GM23338 (cell line): Measurements from ENCODE around the gene MAN2B2. TPM values are rescaled to one million over a fixed set of nuclear protein-coding genes. Genes with fewer than 3 reads are reported as not detected.

Source experiments
- ATAC-seq: fragments of 200-7000 bp; cut with Tn5 transposase; 3 replicates; pipeline ENCODE4 v1.9.1; 2020
- DNase-seq: peaks from one replicate; pipeline ENCODE4 v3.0.0-alpha.2; 2015; ENCODE audit warnings: low spot score
- H2AFZ ChIP-seq: fragments of 200-600 bp; sonication (generic); 2 replicates; pipeline ENCODE4 v1.8.0; 2016; ENCODE audit warnings: antibody characterized with exemption, mild to moderate bottlenecking, moderate library complexity
- H3F3A ChIP-seq: fragments of 200-600 bp; sonication (generic); replicated peaks from 2 replicates; pipeline ENCODE4 v1.8.0; 2017; ENCODE audit warnings: antibody characterized with exemption, mixed run types, low read depth
- H3K27ac ChIP-seq: fragments of 200-600 bp; sonication (generic); 2 replicates; pipeline ENCODE4 v1.6.1; 2016; ENCODE audit warnings: low read depth
- H3K27me3 ChIP-seq: fragments of 200-600 bp; sonication (generic); 2 replicates; pipeline ENCODE4 v1.8.0; 2016; ENCODE audit warnings: mild to moderate bottlenecking, mixed run types, moderate library complexity; ENCODE audit not compliant: insufficient read depth
- H3K36me3 ChIP-seq: fragments of 200-600 bp; sonication (generic); 2 replicates; pipeline ENCODE4 v1.8.0; 2016; ENCODE audit warnings: mild to moderate bottlenecking; ENCODE audit not compliant: insufficient read depth
- H3K4me1 ChIP-seq: fragments of 200-600 bp; sonication (generic); 2 replicates; pipeline ENCODE4 v1.8.0; 2016; ENCODE audit warnings: mild to moderate bottlenecking, moderate library complexity; ENCODE audit not compliant: insufficient read depth
- H3K4me2 ChIP-seq: fragments of 200-600 bp; sonication (generic); 2 replicates; pipeline ENCODE4 v1.7.1; 2017; ENCODE audit warnings: mixed run types
- H3K4me3 ChIP-seq: fragments of 200-600 bp; sonication (generic); 2 replicates; pipeline ENCODE4 v1.6.1; 2016; ENCODE audit warnings: mixed run types
- H3K79me2 ChIP-seq: fragments of 200-600 bp; sonication (generic); replicated peaks from 2 replicates; pipeline ENCODE4 v1.8.0; 2017; ENCODE audit warnings: mild to moderate bottlenecking; ENCODE audit not compliant: insufficient read depth
- H3K9me2 ChIP-seq: fragments of 200-600 bp; sonication (generic); 2 replicates; pipeline ENCODE4 v1.8.0; 2017; ENCODE audit not compliant: insufficient read depth
- H4K20me1 ChIP-seq: fragments of 200-600 bp; sonication (generic); replicated peaks from 2 replicates; pipeline ENCODE4 v1.8.0; 2017; ENCODE audit warnings: mild to moderate bottlenecking; ENCODE audit not compliant: insufficient read depth
- H3K27ac Mint-ChIP-seq: 2 replicates; pipeline ENCODE4 v1.8.0; 2020; ENCODE audit warnings: inconsistent platforms, mild to moderate bottlenecking, moderate library complexity, mixed read lengths
- H3K27me3 Mint-ChIP-seq: 3 replicates; pipeline ENCODE4 v1.8.0; 2022; ENCODE audit warnings: low read depth, mild to moderate bottlenecking, moderate library complexity, mixed read lengths, inconsistent platforms; ENCODE audit not compliant: insufficient read depth, poor library complexity
- H3K36me3 Mint-ChIP-seq: 3 replicates; pipeline ENCODE4 v1.8.0; 2021; ENCODE audit warnings: low read depth, mild to moderate bottlenecking, inconsistent platforms, moderate library complexity, mixed read lengths
- H3K4me1 Mint-ChIP-seq: 3 replicates; pipeline ENCODE4 v1.8.0; 2020; ENCODE audit warnings: mild to moderate bottlenecking, inconsistent platforms, mixed read lengths
- H3K4me3 Mint-ChIP-seq: 3 replicates; pipeline ENCODE4 v1.8.0; 2021; ENCODE audit warnings: moderate library complexity, mild to moderate bottlenecking, inconsistent platforms, mixed read lengths
- H3K9me3 Mint-ChIP-seq: 3 replicates; pipeline ENCODE4 v1.8.0; 2020; ENCODE audit warnings: moderate library complexity, mild to moderate bottlenecking, inconsistent platforms, mixed read lengths
- CREB1 ChIP-seq: fragments of 250-450 bp; sonication (Bioruptor Pico); IDR thresholded peaks from 2 replicates; pipeline ENCODE4 v1.5.0; 2020; ENCODE audit warnings: low read depth, mild to moderate bottlenecking, moderate library complexity
- JUNB ChIP-seq: IDR thresholded peaks from one replicate; pipeline ENCODE4 v1.6.1; 2016; ENCODE audit warnings: antibody characterized with exemption; ENCODE audit not compliant: unreplicated experiment
- NANOG ChIP-seq: IDR thresholded peaks from 2 replicates; pipeline ENCODE4 v1.6.1; 2016; ENCODE audit warnings: antibody characterized with exemption, borderline replicate concordance
- ZNF114 ChIP-seq: fragments of 250-450 bp; sonication (Bioruptor Pico); IDR thresholded peaks from 2 replicates; pipeline ENCODE4 v1.5.0; 2020; ENCODE audit warnings: mild to moderate bottlenecking, moderate library complexity
- polyA plus RNA-seq: library from polyadenylated mRNA; unstranded; fragments of >200 nt; fragmentation: Nextera tagmentation; extraction: Ambion mirVana; gene quantifications from 2 replicates; pipeline ENCODE4 v1.2.1, GENCODE V29; 2016
- total RNA-seq: library from RNA; depleted of rRNA; stranded (reverse); fragments of >200 nt; shearing (Covaris generic); gene quantifications from 2 replicates; pipeline ENCODE4 v1.2.3, GENCODE V29; 2014
- TF ChIP-seq, protein P1 (sequence below), 2 experiments: fragments of 200-600 bp in 1 of 2; sonication (generic) in 1 of 2; conservative IDR thresholded peaks; 2 replicates each; pipeline versions ENCODE4 v1.5.1 to v1.6.1; 2016 to 2017; ENCODE audit warnings: antibody characterized with exemption in 2 of 2, low read depth in 2 of 2, mild to moderate bottlenecking in 2 of 2, moderate library complexity in 1 of 2
- TF ChIP-seq, protein P2 (sequence below): fragments of 250-450 bp; sonication (Bioruptor Pico); IDR thresholded peaks from 2 replicates; pipeline ENCODE4 v1.5.0; 2020; ENCODE audit warnings: mild to moderate bottlenecking, moderate library complexity

MAN2B2 gene
- total and polyA plus RNA-seq, 2 experiments from 2014 or later: 1.6 to 6.9 TPM

DNA sequence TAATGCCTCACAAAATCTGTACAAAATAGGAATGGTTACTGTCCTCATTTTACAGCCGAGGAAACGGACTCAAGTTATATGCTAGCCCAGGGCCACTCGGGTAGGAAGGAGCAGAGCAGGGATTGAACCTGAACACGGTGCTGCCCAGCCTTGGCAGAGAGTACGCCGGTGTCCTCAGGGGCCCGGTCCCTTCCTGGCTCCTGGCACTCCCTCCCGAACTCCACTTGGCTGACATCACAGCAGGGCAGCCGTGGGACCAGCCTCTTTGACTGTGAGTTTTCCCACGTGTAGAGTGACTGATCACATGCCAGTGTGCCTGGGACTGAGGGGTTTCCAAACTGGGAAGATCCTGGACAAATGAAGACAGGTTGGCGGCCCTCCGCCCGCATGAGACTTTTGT lies 23.7 kb downstream of the MAN2B2 start (continued):
- TF ChIP-seq, protein P1, sequence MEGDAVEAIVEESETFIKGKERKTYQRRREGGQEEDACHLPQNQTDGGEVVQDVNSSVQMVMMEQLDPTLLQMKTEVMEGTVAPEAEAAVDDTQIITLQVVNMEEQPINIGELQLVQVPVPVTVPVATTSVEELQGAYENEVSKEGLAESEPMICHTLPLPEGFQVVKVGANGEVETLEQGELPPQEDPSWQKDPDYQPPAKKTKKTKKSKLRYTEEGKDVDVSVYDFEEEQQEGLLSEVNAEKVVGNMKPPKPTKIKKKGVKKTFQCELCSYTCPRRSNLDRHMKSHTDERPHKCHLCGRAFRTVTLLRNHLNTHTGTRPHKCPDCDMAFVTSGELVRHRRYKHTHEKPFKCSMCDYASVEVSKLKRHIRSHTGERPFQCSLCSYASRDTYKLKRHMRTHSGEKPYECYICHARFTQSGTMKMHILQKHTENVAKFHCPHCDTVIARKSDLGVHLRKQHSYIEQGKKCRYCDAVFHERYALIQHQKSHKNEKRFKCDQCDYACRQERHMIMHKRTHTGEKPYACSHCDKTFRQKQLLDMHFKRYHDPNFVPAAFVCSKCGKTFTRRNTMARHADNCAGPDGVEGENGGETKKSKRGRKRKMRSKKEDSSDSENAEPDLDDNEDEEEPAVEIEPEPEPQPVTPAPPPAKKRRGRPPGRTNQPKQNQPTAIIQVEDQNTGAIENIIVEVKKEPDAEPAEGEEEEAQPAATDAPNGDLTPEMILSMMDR (conservative IDR thresholded peaks at IDR 0.05; ENCODE audit: low read depth in 2 of 2): no peak
- no peak for TF ChIP-seq JUNB

GRCh38 chr4:6601661-6602250 lies 26.8 kb downstream of the MAN2B2 start:
- no peak overlapping the region for H3K4me2 ChIP-seq
- no peak for DNase-seq
- H3K9me2 ChIP-seq: no peaks in the 10 kb centered on the region
- no peaks in the 10 kb centered on the region for H3F3A ChIP-seq
- no peaks in the 10 kb centered on the region for H3K36me3 ChIP-seq
- no peak overlapping the region for H3K27ac ChIP-seq
- no peak overlapping the region for H2AFZ ChIP-seq
- TF ChIP-seq NANOG (no peak), ZNF114 (CRISPR knock-in tag) (no peak), JUNB (no peak), CREB1 (CRISPR knock-in tag) (no peak)
- TF ChIP-seq, protein P1 (conservative IDR thresholded peaks at IDR 0.05; ENCODE audit: low read depth in 2 of 2): no peak
- TF ChIP-seq, protein P2, sequence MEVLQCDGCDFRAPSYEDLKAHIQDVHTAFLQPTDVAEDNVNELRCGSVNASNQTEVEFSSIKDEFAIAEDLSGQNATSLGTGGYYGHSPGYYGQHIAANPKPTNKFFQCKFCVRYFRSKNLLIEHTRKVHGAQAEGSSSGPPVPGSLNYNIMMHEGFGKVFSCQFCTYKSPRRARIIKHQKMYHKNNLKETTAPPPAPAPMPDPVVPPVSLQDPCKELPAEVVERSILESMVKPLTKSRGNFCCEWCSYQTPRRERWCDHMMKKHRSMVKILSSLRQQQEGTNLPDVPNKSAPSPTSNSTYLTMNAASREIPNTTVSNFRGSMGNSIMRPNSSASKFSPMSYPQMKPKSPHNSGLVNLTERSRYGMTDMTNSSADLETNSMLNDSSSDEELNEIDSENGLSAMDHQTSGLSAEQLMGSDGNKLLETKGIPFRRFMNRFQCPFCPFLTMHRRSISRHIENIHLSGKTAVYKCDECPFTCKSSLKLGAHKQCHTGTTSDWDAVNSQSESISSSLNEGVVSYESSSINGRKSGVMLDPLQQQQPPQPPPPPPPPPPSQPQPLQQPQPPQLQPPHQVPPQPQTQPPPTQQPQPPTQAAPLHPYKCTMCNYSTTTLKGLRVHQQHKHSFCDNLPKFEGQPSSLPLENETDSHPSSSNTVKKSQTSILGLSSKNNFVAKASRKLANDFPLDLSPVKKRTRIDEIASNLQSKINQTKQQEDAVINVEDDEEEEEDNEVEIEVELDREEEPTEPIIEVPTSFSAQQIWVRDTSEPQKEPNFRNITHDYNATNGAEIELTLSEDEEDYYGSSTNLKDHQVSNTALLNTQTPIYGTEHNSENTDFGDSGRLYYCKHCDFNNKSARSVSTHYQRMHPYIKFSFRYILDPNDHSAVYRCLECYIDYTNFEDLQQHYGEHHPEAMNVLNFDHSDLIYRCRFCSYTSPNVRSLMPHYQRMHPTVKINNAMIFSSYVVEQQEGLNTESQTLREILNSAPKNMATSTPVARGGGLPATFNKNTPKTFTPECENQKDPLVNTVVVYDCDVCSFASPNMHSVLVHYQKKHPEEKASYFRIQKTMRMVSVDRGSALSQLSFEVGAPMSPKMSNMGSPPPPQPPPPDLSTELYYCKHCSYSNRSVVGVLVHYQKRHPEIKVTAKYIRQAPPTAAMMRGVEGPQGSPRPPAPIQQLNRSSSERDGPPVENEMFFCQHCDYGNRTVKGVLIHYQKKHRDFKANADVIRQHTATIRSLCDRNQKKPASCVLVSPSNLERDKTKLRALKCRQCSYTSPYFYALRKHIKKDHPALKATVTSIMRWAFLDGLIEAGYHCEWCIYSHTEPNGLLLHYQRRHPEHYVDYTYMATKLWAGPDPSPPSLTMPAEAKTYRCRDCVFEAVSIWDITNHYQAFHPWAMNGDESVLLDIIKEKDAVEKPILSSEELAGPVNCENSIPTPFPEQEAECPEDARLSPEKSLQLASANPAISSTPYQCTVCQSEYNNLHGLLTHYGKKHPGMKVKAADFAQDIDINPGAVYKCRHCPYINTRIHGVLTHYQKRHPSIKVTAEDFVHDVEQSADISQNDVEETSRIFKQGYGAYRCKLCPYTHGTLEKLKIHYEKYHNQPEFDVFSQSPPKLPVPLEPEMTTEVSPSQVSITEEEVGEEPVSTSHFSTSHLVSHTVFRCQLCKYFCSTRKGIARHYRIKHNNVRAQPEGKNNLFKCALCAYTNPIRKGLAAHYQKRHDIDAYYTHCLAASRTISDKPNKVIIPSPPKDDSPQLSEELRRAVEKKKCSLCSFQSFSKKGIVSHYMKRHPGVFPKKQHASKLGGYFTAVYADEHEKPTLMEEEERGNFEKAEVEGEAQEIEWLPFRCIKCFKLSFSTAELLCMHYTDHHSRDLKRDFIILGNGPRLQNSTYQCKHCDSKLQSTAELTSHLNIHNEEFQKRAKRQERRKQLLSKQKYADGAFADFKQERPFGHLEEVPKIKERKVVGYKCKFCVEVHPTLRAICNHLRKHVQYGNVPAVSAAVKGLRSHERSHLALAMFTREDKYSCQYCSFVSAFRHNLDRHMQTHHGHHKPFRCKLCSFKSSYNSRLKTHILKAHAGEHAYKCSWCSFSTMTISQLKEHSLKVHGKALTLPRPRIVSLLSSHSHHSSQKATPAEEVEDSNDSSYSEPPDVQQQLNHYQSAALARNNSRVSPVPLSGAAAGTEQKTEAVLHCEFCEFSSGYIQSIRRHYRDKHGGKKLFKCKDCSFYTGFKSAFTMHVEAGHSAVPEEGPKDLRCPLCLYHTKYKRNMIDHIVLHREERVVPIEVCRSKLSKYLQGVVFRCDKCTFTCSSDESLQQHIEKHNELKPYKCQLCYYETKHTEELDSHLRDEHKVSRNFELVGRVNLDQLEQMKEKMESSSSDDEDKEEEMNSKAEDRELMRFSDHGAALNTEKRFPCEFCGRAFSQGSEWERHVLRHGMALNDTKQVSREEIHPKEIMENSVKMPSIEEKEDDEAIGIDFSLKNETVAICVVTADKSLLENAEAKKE (CRISPR knock-in tag): no peak
- no peak overlapping the region for H3K4me3 Mint-ChIP-seq
- H3K4me3 ChIP-seq: no peak overlapping the region
- peaks cover 18% of the 10 kb centered on the region for H3K36me3 Mint-ChIP-seq
- H3K27ac Mint-ChIP-seq: no peak overlapping the region
- no peaks in the 10 kb centered on the region for H3K4me1 Mint-ChIP-seq
- no peak for ATAC-seq
- H3K27me3 Mint-ChIP-seq: peaks cover 6% of the 10 kb centered on the region
- H3K79me2 ChIP-seq: no peaks in the 10 kb centered on the region
- no peaks in the 10 kb centered on the region for H4K20me1 ChIP-seq
- no peaks in the 10 kb centered on the region for H3K27me3 ChIP-seq
- peaks cover 13% of the 10 kb centered on the region; the same call in 2 of the 3 replicates for H3K9me3 Mint-ChIP-seq
- H3K4me1 ChIP-seq: no peaks in the 10 kb centered on the region
